ENCODE data around the gene RAMACL. TPM values are rescaled to one million over a fixed set of nuclear protein-coding genes. Genes with fewer than 3 reads are reported as not detected.

Gene RAMACL
- total and polyA plus RNA-seq, 4 donors = 0.41 to 6.4 (median 2.4) TPM; not detected in 1

DNA sequence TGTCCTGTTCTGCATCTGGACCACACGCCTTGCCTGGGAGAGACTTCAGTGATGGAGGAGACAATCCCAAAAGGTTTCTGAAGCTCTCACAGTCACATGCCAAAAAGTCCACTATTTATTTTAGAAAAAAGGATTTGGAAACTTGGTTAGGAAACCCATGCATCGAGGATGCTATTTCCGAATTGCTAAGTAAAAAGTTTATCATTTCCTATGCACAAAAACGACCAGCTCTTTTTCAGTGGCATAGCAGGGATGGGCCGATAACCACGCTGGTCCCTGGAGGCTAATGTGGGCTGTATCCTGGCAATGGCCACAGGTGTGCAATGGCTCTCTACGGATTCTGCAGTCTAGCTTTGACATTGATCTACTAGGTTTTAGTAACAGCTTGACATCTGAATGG is 33.9 kb downstream of the RAMACL start:
- Histone ChIP-seq H3K4me3 (ENCODE audit: low read length in 2 of 2) (no peak overlapping the region), H3K27me3 (ENCODE audit: control insufficient read depth in 1 of 2, insufficient read depth in 2 of 2, low read length in 1 of 2) (no peaks in the 10 kb centered on the region), H3K27ac (ENCODE audit: low read depth in 1 of 2, low read length in 2 of 2) (no peak overlapping the region), H3K36me3 (ENCODE audit: control insufficient read depth in 1 of 2, insufficient read depth in 2 of 2, low read length in 1 of 2) (no peaks in the 10 kb centered on the region), H3K9me3 (ENCODE audit: control insufficient read depth, low read length) (no peaks in the 10 kb centered on the region), H3K4me1 (ENCODE audit: control insufficient read depth in 1 of 2, insufficient read depth in 2 of 2, low read length in 2 of 2) (peaks cover 0 to 4% of the 10 kb centered on the region in 2 donors)
- ATAC-seq (ENCODE audit: low FRiP score) = no peak
- intact Hi-C loops (cut with DNase I) = no loop called here
- no peak for DNase-seq
- 91 to 94% methylated on average over 7 of the region's 7 CpGs for WGBS, 2 donors

- Histone ChIP-seq H3K4me1 (ENCODE audit: control insufficient read depth in 1 of 2, insufficient read depth in 2 of 2, low read length in 2 of 2) (peaks cover 0 to 4% of the 10 kb centered on the region in 2 donors), H3K9me3 (ENCODE audit: control insufficient read depth, low read length) (no peaks in the 10 kb centered on the region), H3K4me3 (ENCODE audit: low read length in 2 of 2) (no peak overlapping the region), H3K27me3 (ENCODE audit: control insufficient read depth in 1 of 2, insufficient read depth in 2 of 2, low read length in 1 of 2) (no peaks in the 10 kb centered on the region), H3K36me3 (ENCODE audit: control insufficient read depth in 1 of 2, insufficient read depth in 2 of 2, low read length in 1 of 2) (no peaks in the 10 kb centered on the region), H3K27ac (ENCODE audit: low read depth in 1 of 2, low read length in 2 of 2) (no peak overlapping the region)
- intact Hi-C loops (cut with DNase I) = no loop called here
- WGBS, 2 donors = 89% methylated on average over 16 of the region's 16 CpGs
- no peak for ATAC-seq (ENCODE audit: low FRiP score)
- peak in 1 of 2 donors; percentile 40 for DNase-seq
Measured at GRCh38 chr6:166551754-166552495, 34.6 kb downstream of the RAMACL start.

DNA sequence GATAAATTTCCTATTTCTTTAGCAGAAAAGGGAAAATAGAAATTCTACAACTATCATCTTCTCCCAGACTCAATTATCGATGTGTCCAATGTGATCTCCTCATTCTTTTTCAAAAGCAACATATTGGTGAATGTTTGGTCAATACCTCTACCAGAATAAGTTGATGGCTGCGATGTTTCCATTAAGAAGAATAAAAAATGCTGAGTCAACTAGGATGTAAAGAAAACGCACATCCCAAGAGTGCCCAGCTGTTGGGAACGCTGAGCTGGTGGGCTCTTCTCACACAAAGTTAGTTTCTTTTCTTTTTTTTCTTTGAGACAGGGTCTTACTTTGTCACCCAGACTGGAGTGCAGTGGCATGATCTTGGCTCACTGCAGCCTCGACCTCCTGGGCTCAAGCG is 39.8 kb downstream of the RAMACL start:
- DNase-seq (no peak), ATAC-seq (ENCODE audit: low FRiP score) (no peak)
- H3K36me3 ChIP-seq (ENCODE audit: control insufficient read depth in 1 of 2, insufficient read depth in 2 of 2, low read length in 1 of 2) = no peaks in the 10 kb centered on the region
- H3K9me3 ChIP-seq (ENCODE audit: control insufficient read depth, low read length) = no peaks in the 10 kb centered on the region
- no peak overlapping the region for H3K4me3 ChIP-seq (ENCODE audit: low read length in 2 of 2)
- H3K4me1 ChIP-seq (ENCODE audit: control insufficient read depth in 1 of 2, insufficient read depth in 2 of 2, low read length in 2 of 2) = no peaks in the 10 kb centered on the region
- H3K27me3 ChIP-seq (ENCODE audit: control insufficient read depth in 1 of 2, insufficient read depth in 2 of 2, low read length in 1 of 2) = no peaks in the 10 kb centered on the region
- H3K27ac ChIP-seq (ENCODE audit: low read depth in 1 of 2, low read length in 2 of 2) = no peak overlapping the region
- WGBS, 2 donors = 90 to 95% methylated on average over 6 of the region's 6 CpGs
- intact Hi-C loops (cut with DNase I) = no loop called here

DNA sequence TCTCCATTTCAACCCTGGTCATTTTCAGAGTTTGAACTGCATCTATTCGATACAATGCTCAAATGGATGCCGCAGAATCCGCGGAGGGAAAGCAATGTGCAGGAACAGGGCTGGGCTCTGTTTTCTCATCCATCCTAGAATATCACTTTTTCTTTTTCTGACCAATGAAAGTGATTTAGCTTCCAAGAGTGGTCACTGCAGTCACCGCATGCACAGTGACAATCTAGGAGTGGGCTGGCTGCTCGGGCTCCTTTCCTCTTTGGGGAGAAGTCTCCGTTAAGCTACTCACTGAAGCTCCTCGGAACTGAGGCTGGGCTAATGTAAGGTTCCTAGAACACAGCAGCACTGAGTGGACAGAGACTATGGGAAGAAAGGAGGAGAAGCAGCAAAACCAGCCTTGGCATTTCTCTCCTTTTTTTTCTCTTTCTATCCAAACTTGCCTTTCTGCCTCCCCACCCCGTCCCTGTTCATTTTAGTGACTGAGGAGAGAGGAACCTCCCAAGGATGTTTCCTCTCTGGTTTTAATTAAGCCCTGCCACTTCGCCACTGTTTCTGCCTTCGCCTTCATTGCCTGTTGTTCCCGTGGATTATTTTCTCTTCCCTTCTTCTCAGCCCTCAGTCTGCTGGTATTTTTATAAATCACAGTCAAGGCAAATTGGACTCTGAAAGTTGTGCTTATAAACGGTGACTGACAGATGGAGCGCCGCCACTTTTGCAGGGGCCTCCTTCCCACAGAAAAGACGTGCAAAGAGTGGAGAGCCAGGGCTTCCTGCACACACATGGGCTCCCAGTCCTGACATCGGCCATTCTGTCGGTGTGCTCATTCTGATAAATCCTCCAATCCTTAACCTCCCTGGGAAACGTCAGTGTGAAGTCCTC is 41.1 kb downstream of the RAMACL start:
- Histone ChIP-seq H3K27ac (ENCODE audit: low read depth in 1 of 2, low read length in 2 of 2) (no peak overlapping the region), H3K36me3 (ENCODE audit: control insufficient read depth in 1 of 2, insufficient read depth in 2 of 2, low read length in 1 of 2) (no peaks in the 10 kb centered on the region), H3K27me3 (ENCODE audit: control insufficient read depth in 1 of 2, insufficient read depth in 2 of 2, low read length in 1 of 2) (no peaks in the 10 kb centered on the region), H3K4me3 (ENCODE audit: low read length in 2 of 2) (no peak overlapping the region), H3K4me1 (ENCODE audit: control insufficient read depth in 1 of 2, insufficient read depth in 2 of 2, low read length in 2 of 2) (no peaks in the 10 kb centered on the region), H3K9me3 (ENCODE audit: control insufficient read depth, low read length) (no peaks in the 10 kb centered on the region)
- no peak for DNase-seq
- 62 to 74% methylated on average over 19 of the region's 19 CpGs for WGBS, 2 donors
- no peak for ATAC-seq (ENCODE audit: low FRiP score)
- intact Hi-C loops (cut with DNase I) = no loop called here

- WGBS, 2 donors = 97 to 98% methylated on average over 10 of the region's 10 CpGs
- Histone ChIP-seq H3K4me1 (ENCODE audit: control insufficient read depth in 1 of 2, insufficient read depth in 2 of 2, low read length in 2 of 2) (no peaks in the 10 kb centered on the region), H3K36me3 (ENCODE audit: control insufficient read depth in 1 of 2, insufficient read depth in 2 of 2, low read length in 1 of 2) (no peaks in the 10 kb centered on the region), H3K9me3 (ENCODE audit: control insufficient read depth, low read length) (no peaks in the 10 kb centered on the region), H3K27ac (ENCODE audit: low read depth in 1 of 2, low read length in 2 of 2) (no peak overlapping the region), H3K4me3 (ENCODE audit: low read length in 2 of 2) (no peak overlapping the region), H3K27me3 (ENCODE audit: control insufficient read depth in 1 of 2, insufficient read depth in 2 of 2, low read length in 1 of 2) (no peaks in the 10 kb centered on the region)
- intact Hi-C loops (cut with DNase I) = no loop called here
- ATAC-seq (ENCODE audit: low FRiP score) (no peak), DNase-seq (no peak)
Measured at GRCh38 chr6:166544296-166544605, 42.2 kb downstream of the RAMACL start.

DNA sequence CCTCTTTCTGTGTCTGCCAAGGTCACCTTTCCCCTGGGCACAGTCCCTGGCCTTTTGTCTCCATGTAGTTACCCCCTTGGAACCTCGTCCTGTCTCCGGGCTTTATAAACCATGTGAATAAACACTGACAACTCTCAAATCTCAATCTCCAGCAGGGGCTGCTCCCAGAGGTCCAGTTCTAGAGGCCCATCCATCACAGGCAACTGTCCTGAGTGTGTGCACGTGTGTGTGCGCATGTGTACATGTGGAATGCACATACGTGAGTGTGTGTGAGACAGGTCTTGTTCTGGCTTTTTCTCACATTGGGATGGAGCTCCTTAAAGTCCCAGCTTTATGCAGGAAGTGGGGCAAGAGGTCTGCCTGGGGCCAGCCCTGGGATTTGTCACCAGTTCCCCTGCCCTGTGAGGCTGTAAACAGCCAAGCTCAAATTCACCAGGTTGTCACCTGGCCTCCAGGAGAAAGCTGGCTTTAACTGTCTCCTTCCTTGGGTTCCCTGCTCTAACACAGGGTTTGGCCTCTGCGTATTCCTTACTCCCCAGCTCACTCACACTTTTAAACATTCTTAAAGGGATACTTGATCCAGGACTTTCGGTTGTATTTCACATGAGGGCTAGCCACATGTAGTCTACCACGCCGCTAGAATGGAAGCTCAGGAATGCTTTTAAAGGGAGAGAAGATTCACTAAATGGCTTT is 42.7 kb downstream of the RAMACL start:
- Histone ChIP-seq H3K4me3 (ENCODE audit: low read length in 2 of 2) (no peak overlapping the region), H3K27me3 (ENCODE audit: control insufficient read depth in 1 of 2, insufficient read depth in 2 of 2, low read length in 1 of 2) (no peaks in the 10 kb centered on the region), H3K4me1 (ENCODE audit: control insufficient read depth in 1 of 2, insufficient read depth in 2 of 2, low read length in 2 of 2) (no peaks in the 10 kb centered on the region), H3K9me3 (ENCODE audit: control insufficient read depth, low read length) (no peaks in the 10 kb centered on the region), H3K36me3 (ENCODE audit: control insufficient read depth in 1 of 2, insufficient read depth in 2 of 2, low read length in 1 of 2) (no peaks in the 10 kb centered on the region), H3K27ac (ENCODE audit: low read depth in 1 of 2, low read length in 2 of 2) (no peak overlapping the region)
- intact Hi-C loops (cut with DNase I) = no loop called here
- WGBS, 2 donors = 93 to 95% methylated on average over 9 of the region's 9 CpGs
- DNase-seq (no peak), ATAC-seq (ENCODE audit: low FRiP score) (no peak)

- H3K4me3 ChIP-seq (ENCODE audit: low read length in 2 of 2) = no peak overlapping the region
- no peaks in the 10 kb centered on the region for H3K9me3 ChIP-seq (ENCODE audit: control insufficient read depth, low read length)
- intact Hi-C loops (cut with DNase I) = no loop called here
- no peaks in the 10 kb centered on the region for H3K27me3 ChIP-seq (ENCODE audit: control insufficient read depth in 1 of 2, insufficient read depth in 2 of 2, low read length in 1 of 2)
- no peak overlapping the region for H3K27ac ChIP-seq (ENCODE audit: low read depth in 1 of 2, low read length in 2 of 2)
- ATAC-seq (ENCODE audit: low FRiP score) (no peak), DNase-seq (no peak)
- WGBS, 2 donors = 67 to 69% methylated on average over 4 of the region's 4 CpGs
- H3K36me3 ChIP-seq (ENCODE audit: control insufficient read depth in 1 of 2, insufficient read depth in 2 of 2, low read length in 1 of 2) = peaks cover 0 to 2% of the 10 kb centered on the region in 2 donors
- no peaks in the 10 kb centered on the region for H3K4me1 ChIP-seq (ENCODE audit: control insufficient read depth in 1 of 2, insufficient read depth in 2 of 2, low read length in 2 of 2)
Measured at GRCh38 chr6:166542580-166542912, 43.9 kb downstream of the RAMACL start.

GRCh38 chr6:166541876-166542579 is 44.5 kb downstream of the RAMACL start:
- no peaks in the 10 kb centered on the region for H3K4me1 ChIP-seq (ENCODE audit: control insufficient read depth in 1 of 2, insufficient read depth in 2 of 2, low read length in 2 of 2)
- intact Hi-C loops (cut with DNase I) = no loop called here
- no peaks in the 10 kb centered on the region for H3K9me3 ChIP-seq (ENCODE audit: control insufficient read depth, low read length)
- no peak overlapping the region for H3K4me3 ChIP-seq (ENCODE audit: low read length in 2 of 2)
- whole genome bisulfite sequencing, 2 donors = 80 to 81% methylated on average over 12 of the region's 12 CpGs
- ATAC-seq (ENCODE audit: low FRiP score) (no peak), DNase-seq (no peak)
- H3K27me3 ChIP-seq (ENCODE audit: control insufficient read depth in 1 of 2, insufficient read depth in 2 of 2, low read length in 1 of 2) = no peaks in the 10 kb centered on the region
- peaks cover 0 to 3% of the 10 kb centered on the region in 2 donors for H3K36me3 ChIP-seq (ENCODE audit: control insufficient read depth in 1 of 2, insufficient read depth in 2 of 2, low read length in 1 of 2)
- H3K27ac ChIP-seq (ENCODE audit: low read depth in 1 of 2, low read length in 2 of 2) = no peak overlapping the region
